Measurements from ENCODE around the gene PKP2.
"Not testable (repeated sequence)": the region's sequence is repeated elsewhere in the genome, so short reads cannot be mapped to it uniquely, and the experiment has no call there.

The PKP2 gene

DNA sequence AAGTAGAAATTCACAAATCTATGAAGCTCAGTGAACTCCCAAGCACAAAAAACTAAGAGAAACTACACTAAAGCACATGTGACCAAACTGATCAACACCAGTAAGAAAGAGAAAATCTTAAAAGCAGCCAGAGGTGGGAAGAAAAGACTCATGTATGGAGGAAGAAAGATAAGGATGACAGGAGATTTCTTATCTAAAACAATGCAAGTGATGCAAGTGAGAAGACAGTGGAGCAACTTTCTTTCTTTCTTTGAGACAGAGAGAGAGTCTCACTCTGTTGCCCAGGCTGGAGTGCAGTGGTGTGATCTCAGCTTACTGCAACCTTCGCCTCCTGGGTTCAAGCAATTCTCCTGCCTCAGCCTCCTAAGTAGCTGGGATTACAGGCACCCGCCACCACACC is 34.9 kb downstream of the PKP2 start:
- not testable (repeated sequence) for DNase-seq (ENCODE audit: low spot score)

DNA sequence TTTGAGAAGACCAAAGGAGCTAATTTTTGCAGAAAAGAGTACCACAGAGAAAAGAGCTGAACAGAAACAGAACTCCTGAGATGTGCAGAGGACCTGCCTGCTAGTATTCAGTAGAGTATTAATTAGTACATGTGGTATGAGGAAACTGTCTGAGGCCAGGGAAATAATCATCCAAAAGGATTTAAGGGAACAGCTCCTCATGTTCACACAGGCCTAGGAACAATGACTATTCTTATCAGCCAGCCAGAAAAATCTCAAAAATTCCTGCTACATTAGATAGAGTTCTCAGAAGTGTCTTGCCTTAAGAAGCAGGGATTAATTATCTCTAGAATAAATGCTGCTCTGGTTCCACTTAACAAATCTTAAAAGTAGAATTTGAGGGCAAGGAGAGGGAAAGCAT is 36.4 kb downstream of the PKP2 start:
- no peak for DNase-seq (ENCODE audit: low spot score)

DNA sequence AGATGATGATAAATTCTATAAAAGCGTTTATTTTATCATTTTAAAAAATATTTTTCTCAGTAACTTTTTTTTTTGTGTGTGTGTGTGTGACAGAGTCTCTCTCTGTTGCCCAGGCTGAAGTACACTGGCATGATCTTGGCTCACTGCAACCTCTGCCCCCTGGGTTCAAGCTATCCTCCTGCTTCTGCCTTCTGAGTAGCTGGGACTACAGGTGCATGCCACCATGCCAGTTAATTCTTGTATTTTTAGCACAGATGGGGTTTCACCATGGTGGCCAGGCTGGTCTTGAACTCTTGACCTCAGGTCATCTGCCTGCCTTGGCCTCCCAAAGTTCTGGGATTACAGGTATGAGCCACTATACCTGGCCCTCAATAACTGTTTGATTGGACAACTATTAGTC is 37.2 kb downstream of the PKP2 start:
- no peak for DNase-seq (ENCODE audit: low spot score)

DNA sequence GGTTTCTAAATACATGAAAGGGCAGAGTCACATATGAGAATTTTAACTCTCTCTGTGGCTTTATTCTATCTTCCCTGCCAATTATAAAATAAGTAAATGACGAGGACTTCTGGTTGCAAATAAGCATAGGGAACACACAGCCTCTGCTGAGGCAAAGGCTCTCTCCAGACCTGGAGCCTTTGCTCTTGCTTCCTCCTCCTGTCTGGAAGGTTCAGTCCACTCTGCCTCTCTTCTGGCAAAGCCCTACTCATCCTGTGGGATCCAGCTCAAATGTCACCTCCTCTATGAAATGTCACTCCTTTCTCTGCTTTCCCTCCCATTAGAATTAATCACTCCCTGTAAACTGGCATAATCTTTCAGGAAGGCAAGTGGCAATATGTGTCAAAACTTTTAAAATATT is 41.9 kb downstream of the PKP2 start:
- no peak for DNase-seq (ENCODE audit: low spot score)

DNA sequence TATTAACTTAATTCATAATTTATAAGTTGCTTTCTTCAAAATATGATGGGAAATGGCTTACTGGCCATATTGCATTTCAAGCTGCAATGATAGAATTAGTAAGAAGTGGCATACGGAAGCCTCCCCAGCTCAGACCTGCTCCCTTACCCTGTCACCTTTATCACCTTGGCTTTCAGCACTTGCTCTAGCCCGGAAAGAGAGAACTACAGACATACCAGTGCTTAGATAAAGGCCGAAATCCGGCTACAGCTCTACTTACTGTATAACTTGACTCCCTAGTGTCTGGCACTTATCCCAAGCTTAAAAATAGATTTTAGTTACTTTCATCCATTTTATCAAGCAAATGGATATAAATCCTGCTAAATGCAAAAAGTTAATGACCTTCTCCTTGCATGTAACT is 42.5 kb downstream of the PKP2 start:
- no peak for DNase-seq (ENCODE audit: low spot score)

DNA sequence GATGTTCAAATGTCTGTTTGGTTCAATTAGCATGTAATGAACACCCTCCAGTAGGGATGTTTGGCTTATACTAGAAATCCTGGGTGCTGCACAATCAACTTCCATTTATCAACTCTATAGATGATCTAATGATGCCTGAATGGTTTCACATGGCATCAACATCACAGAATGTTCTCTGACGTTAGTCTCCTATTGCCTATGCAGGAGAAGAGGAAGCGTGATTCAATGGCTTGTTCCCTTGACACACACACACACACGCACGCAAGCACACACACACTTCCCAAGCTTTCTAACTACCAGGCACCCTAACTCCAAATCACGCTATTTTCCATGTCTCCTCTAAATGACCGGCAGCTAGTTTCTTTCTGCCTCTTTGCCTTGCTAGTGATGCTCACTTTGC is 49.3 kb downstream of the PKP2 start:
- no peak for DNase-seq (ENCODE audit: low spot score)

DNA sequence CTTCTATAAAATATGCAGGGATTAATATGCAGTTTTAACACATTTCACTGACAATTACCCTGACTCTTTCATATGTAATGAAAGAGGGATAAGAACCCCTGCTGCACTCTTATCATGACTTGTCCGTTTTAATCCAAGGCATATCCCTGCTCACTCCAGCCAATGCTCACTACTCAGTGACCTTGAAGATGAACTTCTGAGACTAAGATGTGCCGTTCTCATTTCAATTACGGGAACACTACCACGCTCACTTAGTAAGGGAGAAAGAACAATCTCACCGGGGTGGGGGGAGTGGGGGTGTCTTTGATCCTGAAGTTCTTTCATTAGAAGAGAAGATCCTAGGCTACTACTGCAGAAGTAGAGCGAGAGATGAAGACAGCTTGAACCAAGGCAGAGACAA is 50.5 kb downstream of the PKP2 start:
- DNase-seq (ENCODE audit: low spot score): no peak

DNA sequence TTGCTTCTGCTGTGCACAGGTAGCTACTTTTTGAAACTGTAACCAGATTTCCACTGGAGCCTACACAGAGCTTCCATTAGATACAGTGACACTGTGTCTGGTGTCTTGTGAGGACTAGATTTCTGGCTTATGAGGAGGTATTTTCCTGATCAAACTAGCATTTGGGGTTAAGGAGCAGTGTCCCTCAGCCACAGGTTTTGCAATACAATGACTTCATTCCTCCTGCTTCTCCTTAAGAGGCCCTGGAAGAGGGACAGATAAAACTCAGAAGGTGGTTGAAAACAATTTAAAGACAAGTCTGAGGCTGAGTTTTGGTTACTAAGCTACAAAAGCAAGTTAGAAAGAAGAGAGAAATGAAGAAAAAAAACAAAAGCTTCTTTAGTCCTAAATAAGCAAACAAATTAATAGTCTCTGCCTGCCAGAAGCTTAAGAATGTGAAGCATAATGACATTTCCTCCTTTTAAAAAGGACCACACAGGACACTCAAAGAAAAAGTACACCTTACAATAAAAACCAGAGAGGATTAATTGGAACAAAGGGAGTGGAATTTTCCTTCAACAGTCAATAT is 53.0 kb downstream of the PKP2 start:
- DNase-seq (ENCODE audit: low spot score): no peak

DNA sequence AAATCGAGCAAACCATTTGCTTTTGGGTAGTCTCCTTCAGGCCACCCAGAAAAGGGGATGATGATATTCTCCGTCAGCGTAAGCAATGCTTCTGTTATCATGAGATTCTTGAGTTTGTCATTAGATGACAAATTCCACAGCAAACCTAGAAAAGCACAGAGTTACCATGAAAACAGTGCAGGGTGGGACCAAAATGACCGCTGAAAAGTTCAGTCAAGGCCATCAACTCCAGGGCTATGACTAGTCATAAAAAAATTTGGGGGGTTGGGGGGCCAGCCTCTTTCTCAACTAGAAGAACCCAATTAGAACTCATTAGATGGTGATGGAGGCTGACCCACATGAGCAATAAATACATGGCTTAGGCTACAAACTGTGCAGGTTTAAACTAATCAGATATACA is 55.5 kb downstream of the PKP2 start:
- no peak for DNase-seq (ENCODE audit: low spot score)

DNA sequence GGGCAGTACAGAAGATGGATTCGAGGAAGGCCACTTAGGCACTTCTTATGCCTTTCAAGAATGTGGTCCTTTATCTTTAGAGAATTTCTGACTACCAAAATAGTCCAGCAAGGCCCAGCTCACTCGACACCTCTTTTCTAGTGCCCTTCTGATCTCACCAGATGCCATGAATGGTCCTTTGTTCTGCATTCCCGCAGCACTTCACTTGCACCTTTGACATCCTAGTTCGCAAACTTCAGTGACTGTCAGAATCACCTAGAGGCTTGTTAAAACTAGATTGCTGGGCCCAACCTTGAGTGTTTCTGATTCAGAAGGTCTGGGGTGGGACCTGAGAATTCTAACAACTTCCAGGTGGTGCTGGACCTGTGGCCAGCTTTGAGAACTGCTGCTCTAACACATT is 56.7 kb downstream of the PKP2 start:
- no peak for DNase-seq (ENCODE audit: low spot score)

DNA sequence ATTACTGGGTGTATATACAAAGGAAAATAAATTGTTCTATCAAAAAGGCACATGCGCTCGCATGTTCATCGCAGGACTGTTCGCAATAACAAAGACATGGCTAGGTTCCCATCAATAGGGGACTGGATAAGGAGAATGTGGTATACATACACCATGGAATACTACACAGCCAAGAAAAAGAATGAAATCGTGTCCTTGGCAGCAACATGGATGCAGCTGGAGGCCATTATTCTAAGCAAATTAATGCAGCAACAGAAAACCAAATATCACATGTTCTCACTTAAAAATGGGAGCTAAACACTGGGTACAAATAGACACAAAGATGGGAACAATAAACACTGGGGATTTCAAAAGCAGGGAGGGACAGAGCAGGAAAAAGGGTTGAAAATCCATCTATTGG is 58.6 kb downstream of the PKP2 start:
- DNase-seq (ENCODE audit: low spot score): no peak

DNA sequence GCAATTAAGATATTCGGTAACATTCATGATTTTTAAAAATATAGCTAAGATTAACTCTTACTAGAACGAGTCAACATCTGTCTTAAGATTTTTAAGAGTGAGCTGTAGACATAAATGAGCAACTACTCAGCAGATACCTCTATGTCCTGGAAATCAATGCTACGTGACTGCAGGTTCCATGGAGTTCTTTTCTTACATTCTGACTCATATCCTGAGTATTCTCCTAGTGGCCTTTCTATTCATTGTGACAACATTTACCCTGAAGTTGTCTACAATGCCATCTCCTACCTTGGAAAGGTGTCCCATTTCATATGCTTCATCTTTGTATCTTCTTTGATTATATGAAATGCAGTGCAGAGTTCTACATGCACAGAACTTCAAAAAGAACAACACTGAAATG is 59.9 kb downstream of the PKP2 start:
- DNase-seq (ENCODE audit: low spot score): no peak

DNA sequence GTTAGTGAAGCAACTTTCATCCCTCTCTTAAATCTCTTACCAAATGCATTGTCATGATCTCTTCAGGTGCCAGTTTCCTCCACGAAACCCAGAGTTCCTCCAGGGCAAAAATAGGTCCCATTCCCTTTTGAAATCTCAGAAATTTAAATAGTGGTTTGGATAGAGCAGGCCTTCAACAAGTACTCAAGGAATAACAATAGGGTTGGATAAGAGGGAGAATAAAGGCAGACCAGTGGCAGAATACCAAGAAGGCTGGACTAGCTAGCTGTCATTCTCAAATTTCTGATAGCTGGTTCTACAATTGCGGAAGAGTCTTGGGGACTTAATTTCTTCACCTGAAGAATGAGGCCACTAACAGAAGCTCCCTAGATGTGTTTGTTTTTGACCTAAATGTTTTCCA is 62.5 kb downstream of the PKP2 start:
- no peak for DNase-seq (ENCODE audit: low spot score)

DNA sequence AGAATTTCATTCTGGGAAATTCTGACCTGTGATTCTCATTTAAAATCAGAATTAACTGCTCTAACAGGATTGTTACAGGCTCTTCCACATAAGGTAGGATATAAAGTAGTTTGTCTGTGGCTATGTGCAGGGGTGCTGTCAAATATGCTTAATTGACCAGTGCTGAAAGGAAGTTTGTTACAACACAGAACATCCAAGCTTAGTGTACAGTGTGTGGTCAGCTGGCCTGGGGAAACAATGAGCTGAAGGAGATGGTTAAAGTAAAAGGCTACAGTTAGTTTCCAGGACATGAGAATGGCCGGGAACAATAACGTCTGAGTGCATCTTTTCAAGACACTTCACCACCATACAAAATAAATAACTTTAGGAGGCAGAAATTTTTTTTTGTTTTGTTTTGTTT is 68.0 kb downstream of the PKP2 start:
- no peak for DNase-seq (ENCODE audit: low spot score)

DNA sequence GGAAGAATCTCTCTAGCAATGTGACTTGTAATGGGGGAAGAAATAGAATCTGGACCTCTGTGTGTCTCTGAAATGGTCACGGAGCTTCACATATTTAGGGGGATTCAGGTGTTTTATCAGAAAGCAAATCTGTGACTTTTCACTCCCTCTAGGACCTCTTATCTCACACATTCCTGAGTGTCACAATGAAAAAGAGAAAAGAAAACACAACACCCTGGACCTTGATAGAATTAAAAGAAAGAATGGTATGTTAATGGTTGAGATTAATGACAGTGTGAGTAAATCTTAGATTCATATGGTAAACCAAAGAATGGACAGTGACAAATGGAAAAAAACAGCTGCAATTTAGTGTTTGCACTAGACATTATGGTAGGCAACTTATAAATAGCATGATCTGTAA is 68.5 kb downstream of the PKP2 start:
- DNase-seq (ENCODE audit: low spot score): no peak

DNA sequence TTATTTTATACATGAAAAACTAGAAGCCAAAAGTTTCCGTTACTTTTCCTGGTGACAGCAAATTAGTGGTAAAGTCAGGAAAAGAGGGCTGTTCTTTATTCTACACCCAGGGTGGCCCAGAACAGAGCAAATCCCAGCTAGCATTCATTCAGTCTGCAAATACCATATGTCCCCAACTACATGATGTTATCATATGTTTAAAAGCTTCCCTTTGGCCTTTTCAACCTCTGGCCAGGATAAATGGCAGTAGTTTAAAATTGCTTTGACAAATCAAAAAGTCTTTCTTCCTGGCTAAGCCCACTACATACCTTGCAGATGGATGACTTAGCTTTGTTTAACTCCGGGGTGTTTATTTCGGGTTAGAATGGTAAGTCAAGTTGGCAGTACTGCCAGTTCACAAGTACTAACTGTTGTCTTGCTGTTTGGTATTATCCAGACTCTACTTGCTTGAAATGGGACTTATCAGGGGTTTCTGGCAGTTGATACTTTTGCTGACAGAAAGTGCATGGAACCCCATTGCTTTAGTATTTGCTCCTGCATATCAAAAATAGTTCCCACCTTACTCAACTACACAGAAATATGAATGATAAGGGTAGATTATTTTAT is 69.7 kb downstream of the PKP2 start:
- DNase-seq (ENCODE audit: low spot score): no peak

DNA sequence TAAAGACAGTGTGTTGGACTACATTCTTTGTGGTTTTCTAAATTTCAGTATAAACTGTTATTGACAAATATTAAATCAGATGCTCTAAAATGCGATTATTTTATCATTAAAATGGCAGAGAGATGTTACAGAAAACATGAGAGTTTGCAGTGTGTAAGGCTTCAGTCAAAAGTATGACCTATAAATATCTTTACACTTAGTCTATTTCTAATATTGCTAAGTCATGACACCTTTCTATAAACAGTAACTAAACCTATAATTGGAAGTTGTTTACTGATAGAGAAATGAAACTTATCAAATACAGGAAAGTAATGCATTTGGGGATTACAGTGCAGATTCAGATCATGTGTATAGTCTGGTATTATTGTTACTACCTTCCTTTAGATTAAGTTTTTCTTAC is 72.0 kb downstream of the PKP2 start:
- no peak for DNase-seq (ENCODE audit: low spot score)

DNA sequence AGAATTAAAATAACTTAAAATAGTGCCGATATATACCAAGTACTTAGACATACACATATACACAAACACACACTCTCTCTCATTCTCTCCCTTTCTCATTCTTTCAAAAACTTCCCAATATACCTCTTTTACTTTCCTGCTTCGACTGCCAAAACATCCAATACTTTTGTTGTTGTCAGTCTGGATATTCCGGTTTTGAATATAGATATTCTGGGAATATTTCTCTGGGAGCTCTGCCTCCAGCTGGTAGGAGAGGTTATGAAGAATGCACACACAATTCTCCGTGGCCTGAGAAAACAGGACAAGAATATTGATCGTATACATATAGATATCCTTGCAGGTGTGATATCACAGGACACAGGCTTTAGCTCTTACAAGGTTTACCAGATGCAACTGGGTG is 74.2 kb downstream of the PKP2 start:
- no peak for DNase-seq (ENCODE audit: low spot score)

DNA sequence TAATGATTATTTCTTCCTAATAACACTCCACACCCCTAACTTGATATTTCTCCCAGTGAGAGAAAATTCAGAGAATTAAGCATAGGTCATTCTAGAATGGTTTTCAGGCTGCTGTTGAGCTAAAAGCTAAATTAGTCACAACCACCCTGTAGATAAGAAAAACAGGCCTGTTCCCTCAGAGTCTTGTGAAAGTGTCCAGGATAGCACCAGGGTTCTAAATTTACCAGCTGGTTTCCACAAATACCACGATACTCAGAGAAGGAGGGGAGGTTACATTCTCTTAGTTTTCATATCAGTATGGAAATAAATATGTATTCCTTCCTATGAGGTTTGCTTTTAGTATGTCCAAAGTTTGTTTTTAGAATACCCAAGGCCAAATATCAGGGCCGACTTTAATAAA is 74.9 kb downstream of the PKP2 start:
- DNase-seq (ENCODE audit: low spot score): no peak

DNA sequence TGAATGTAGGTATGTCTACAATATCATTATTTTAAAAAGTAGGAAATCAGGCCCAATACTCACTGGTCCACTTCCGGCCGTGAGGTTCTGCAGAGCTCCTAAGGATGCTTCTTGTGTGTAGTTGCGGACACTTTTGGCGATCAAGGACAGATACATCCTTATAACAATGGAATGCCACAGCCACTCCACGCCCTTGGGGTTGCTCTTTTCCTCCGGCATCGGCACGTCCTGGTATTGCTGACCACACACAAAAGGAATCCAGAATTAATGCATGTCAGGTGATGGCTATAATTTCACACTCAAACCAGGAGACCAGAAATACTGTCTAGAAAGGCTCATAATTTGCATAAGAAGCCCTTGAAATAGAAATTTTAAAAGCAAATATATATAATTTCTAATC is 75.3 kb downstream of the PKP2 start:
- DNase-seq (ENCODE audit: low spot score): no peak

DNA sequence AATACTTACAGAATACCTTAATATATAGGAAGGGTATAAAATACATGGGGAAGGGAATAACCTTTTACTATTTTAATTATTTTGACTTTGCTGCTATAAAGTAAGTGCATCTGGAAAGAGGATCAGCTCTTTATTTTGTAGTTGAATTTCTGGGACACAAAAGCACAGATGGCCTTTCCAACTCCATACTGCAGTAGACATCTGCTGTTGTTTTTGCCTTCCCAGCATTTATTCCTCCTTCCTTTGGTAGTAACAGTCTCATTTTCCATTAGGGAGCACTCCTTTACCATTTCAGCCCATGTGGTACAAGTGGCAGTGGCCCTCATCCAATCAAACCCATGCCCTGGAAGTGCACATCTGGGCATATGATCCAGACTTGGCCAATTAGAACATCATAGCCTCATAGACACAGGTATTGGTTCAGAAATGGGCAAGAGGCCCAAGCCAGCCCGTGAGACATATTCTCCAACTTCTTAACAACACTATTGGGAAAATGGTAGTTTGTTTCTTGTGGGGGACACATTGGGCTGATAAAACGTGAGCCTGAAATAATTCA is 76.1 kb downstream of the PKP2 start:
- no peak for DNase-seq (ENCODE audit: low spot score)

DNA sequence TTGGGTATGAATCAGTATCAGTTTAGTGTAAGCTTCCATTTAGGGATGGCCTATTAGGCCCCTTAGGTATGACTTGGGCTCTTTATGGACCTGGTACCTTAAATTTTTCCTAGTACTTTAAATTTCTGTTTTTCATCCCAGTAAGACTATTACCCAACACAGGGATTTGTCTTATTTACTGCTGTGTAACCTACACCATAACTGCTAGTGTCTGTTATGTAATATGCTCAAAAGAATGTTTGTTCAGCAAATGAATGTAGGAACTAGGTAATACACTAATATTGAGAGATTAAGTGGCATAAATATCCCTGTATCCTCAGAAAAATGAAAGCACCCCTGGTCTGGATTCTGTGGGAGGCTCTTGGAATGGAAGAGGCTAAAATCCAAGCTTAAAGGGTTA is 77.2 kb downstream of the PKP2 start:
- DNase-seq (ENCODE audit: low spot score): no peak

DNA sequence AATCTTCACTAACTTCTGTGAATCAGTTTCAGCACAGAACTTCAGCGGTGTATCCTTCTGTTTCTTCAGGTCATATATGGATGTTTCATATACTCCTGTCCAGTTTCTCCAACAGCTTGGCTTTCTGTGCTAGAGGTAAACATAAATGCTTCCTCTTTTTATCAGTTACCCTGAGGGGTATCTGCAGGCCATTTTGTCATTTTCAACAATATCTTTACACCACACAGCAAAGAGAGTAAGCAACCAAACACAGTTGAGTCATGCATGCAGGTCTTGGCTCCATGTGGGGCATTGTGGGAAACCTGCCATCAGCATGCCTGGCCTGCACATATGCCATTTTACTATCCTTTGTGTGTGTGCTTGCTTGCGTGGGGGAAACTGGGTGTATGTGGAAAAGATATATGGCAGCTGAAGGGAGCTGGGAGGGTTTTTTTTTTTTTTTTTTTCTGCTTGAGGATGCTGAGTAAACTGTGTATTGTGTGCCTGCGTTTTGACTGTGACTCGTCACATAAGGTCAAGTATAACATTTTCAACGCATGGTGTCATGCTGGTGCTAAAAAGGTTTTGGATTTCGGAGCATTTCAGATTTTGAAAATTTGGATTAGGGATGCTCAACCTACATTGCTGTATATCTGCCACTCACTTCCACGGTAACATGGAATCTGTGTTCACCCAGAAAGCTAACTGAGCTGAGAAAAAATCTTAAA is 84.7 kb downstream of the PKP2 start:
- no peak for DNase-seq (ENCODE audit: low spot score)

DNA sequence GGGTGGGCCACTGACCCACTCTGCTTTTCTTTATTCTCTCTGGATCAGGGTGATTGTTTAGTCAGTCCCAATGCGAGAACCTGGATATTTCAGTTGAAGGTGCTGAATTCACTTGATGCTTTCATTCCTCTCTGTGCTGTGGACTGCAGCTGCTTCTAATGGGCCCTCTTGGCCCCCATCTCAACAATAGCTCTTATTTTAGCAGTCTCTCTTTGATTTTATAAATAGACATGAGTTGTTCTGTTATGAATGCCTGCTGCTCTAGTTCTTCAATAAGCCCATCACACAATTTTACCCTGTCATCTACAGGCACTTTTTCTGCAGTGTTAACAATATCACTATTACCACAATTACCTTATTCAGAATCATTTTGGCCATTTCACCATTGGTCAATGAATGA is 86.7 kb downstream of the PKP2 start:
- DNase-seq (ENCODE audit: low spot score): no peak
